Activated CD8-positive, alpha-beta T cell treated with anti-CD3 and anti-CD28 coated beads, Interleukin-2, amount 10 ng/mL, durations not matched to agents 7 days and 5 days (primary cell): ENCODE results near the gene KLHDC1. TPM values are rescaled to one million over a fixed set of nuclear protein-coding genes. Genes with fewer than 3 reads are reported as not detected.
"Not testable (repeated sequence)": the region's sequence is repeated elsewhere in the genome, so short reads cannot be mapped to it uniquely, and the experiment has no call there.

Experiments used
- ATAC-seq: fragments of 150-1000 bp; cut with Tn5 transposase; one replicate; pipeline ENCODE4 v1.10.0; 2021; ENCODE audit warnings: moderate library complexity
- CTCF ChIA-PET: fragments of 350-600 bp; sonication (Branson Sonifier 250); formaldehyde crosslinking; loops from one replicate; lab custom pipeline; 2021; ENCODE audit warnings: antibody characterized with exemption; lab: Charles Lee
- POLR2A ChIA-PET: fragments of 350-600 bp; sonication (Branson Sonifier 250); formaldehyde crosslinking; loops from one replicate; lab custom pipeline; 2021; ENCODE audit warnings: antibody characterized with exemption; lab: Charles Lee
- DNase-seq: peaks from one replicate; pipeline ENCODE4 v3.0.0-alpha.2; 2020
- H3K27ac Mint-ChIP-seq: one replicate; pipeline ENCODE4 v1.8.0; 2021; ENCODE audit warnings: mild to moderate bottlenecking, mixed read lengths
- H3K27me3 Mint-ChIP-seq: one replicate; pipeline ENCODE4 v1.8.0; 2021; ENCODE audit warnings: low read depth, mixed read lengths
- H3K36me3 Mint-ChIP-seq: one replicate; pipeline ENCODE4 v1.8.0; 2021; ENCODE audit warnings: low read depth, mixed read lengths
- H3K4me1 Mint-ChIP-seq: one replicate; pipeline ENCODE4 v1.8.0; 2021; ENCODE audit warnings: low read depth, mixed read lengths
- H3K4me3 Mint-ChIP-seq: one replicate; pipeline ENCODE4 v1.8.0; 2021; ENCODE audit warnings: mild to moderate bottlenecking, mixed read lengths
- H3K9me3 Mint-ChIP-seq: one replicate; pipeline ENCODE4 v1.8.0; 2022; ENCODE audit warnings: mixed read lengths; ENCODE audit not compliant: insufficient read depth
- total RNA-seq, 2 experiments: library from RNA; stranded (reverse); gene quantifications; one replicate each; pipeline ENCODE4 v1.2.3, GENCODE V29; 2021

Gene KLHDC1
- total RNA-seq, 2 experiments from 2014 or later = 0.95 to 1.5 TPM

DNA sequence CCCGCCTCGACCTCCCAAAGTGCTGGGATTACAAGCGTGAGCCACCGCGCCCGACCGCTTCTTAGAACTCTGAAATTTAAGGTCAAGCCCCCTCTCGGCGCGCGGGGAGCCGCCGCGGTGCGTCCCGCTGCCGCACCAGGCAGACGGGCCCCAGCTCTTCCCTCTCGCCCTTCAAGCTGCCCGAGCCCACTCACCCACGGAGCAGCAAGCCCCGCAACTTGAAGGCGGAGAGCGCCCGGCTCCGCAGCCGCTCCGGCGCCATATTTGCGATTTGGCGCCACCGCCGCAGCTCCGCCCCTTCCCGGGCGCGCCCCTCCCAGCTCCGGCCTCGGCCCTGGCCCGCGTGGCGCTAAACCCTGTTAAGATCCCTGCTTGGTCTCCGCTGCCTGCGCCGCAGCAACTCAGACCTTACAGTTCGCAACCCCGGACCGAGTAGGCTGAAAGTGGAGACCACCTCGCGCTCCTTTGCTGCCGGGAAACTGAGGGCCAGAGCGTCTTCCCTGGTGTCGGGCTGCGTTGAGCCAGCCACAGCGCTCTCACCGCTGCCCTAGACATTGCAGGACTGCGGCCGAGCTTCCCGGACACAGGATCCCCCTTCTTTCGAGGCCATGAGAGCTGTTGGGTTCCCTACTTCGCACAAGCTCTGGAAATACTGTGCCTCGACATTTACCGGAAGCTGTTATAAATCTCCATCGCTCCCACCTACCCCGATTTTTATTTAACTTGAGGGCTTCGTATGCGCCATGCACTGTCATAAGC lies 4.8 kb upstream of the KLHDC1 start, which contains the start of gene POLE2:
POLE2 (minus strand) TSS at position 273 of the 759 bp plus-strand sequence; CDS start at position 262, 11 bp downstream.
- DNase-seq = peak; percentile 84
- Mint-ChIP-seq H3K4me1 (peaks cover 45% of the 10 kb centered on the region), H3K27me3 (no peaks in the 10 kb centered on the region), H3K36me3 (peaks cover 7% of the 10 kb centered on the region), H3K9me3 (no peaks in the 10 kb centered on the region), H3K4me3 (peak within 1 kb of the TSS; percentile 92), H3K27ac (peak within 1 kb of the TSS; percentile 90)
- CTCF ChIA-PET = interaction anchor here (0.6 to 2.0 kb wide), 6 partner anchors 54 to 311 kb away, joined by 3 to 11 read pairs (median 4); partner anchors contain the start of genes KLHDC2, LRR1 and NEMF
- POLR2A ChIA-PET = interaction anchor here (0.8 to 2.8 kb wide), 5 partner anchors 8 to 159 kb away, joined by 3 to 16 read pairs (median 5); partner anchors contain the start of genes DNAAF2 and KLHDC2
- peak; percentile 91 for ATAC-seq

DNA sequence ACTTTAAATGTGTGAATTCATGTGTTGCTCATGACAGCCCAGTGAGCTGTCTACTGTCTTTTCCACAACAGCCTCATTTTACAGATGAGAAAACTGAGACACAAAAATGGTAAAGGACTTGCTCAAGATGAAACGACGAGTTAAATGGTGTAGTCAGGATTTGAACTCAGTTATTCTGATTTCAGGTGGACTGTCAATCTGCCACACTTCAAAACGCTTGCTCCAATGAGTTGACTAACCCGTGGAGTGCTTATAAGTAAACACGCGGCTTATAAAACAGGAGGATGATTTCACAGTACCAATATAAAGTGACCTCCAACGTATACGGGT lies 4.3 kb upstream of the KLHDC1 start:
- no peak for ATAC-seq
- Mint-ChIP-seq H3K27ac (peak overlapping the region; percentile 90), H3K4me1 (peaks cover 43% of the 10 kb centered on the region), H3K27me3 (no peaks in the 10 kb centered on the region), H3K9me3 (no peaks in the 10 kb centered on the region), H3K4me3 (peak overlapping the region; percentile 92), H3K36me3 (peaks cover 7% of the 10 kb centered on the region)
- CTCF ChIA-PET = interaction anchor here (1.3 to 2.0 kb wide), 4 partner anchors 54 to 173 kb away, joined by 4 to 11 read pairs (median 6); partner anchors contain the start of genes KLHDC2 and LRR1
- POLR2A ChIA-PET = interaction anchor here (0.8 to 2.8 kb wide), 5 partner anchors 9 to 158 kb away, joined by 3 to 16 read pairs (median 5); partner anchors contain the start of genes DNAAF2 and KLHDC2
- DNase-seq = no peak

DNA sequence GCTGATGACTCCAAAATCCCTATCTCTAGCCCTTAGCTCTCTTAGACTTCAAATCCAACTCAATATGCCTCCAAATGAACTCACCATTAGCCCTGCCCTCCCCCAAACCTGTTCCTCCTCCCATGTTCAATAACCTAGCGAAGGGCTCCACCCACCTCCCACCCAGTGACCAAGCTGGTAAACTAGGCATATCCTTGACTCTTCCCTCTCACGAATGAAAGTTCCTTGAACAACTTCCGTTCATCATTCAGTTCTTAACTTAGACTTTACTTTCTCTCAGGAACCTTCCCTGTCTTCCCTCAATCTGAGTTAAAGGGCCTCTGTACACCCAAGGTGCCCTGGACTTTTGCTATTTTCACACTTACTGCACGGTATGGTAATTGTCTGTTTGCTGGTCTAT lies 1.9 kb upstream of the KLHDC1 start:
- DNase-seq = no peak
- Mint-ChIP-seq H3K4me1 (peaks cover 41% of the 10 kb centered on the region), H3K27ac (no peak overlapping the region), H3K4me3 (no peak overlapping the region), H3K27me3 (no peaks in the 10 kb centered on the region), H3K36me3 (peaks cover 4% of the 10 kb centered on the region), H3K9me3 (no peaks in the 10 kb centered on the region)
- ChIA-PET CTCF (interaction anchor here (0.8 to 1.6 kb wide), 4 partner anchors 14 to 104 kb away, joined by 3 to 5 read pairs (median 4); partner anchors contain the start of gene KLHDC2), POLR2A (interaction anchor here (1.0 kb wide), 1 partner anchor 57 kb away, joined by 3 read pairs; no protein-coding TSS in a partner anchor)
- ATAC-seq = no peak

DNA sequence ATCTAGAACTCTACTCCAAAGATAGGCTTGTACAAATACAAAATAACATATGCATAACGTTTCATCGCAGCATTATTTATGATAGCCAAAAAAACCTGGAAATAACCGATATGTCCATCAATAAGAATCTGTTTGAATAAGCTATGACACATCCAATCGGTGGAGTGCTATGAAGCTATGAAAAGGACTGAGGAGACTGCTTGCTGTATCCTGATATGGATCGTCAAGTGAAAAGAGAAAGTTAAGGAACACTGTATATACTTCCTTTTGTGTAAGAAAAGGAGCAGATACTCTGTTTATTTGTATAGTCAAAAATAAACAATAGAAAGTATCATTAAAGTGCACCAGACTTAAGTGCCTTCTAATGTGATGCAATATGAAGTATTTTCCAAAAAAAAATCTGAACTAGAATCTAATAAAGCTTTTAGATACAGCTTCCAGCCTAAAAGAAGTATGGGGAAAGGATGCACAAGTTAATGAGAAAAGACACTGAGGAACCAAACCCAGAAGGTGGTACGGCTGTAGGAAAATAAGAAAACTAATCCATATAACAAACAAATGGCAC lies 645 bp upstream of the KLHDC1 start:
- no peaks in the 10 kb centered on the region for H3K27me3 Mint-ChIP-seq
- H3K4me1 Mint-ChIP-seq = peaks cover 31% of the 10 kb centered on the region
- ChIA-PET CTCF (interaction anchor here (0.7 to 1.6 kb wide), 6 partner anchors 11 to 94 kb away, joined by 3 to 5 read pairs (median 4); partner anchors contain the start of genes DNAAF2, KLHDC2, LRR1 and MGAT2), POLR2A (interaction anchor here (1.0 to 2.1 kb wide), 4 partner anchors 49 to 310 kb away, joined by 3 to 14 read pairs (median 4); partner anchors contain the start of gene KLHDC2)
- H3K27ac Mint-ChIP-seq = peak overlapping the region; percentile 78
- H3K36me3 Mint-ChIP-seq = peaks cover 3% of the 10 kb centered on the region
- ATAC-seq (no peak), DNase-seq (no peak)
- no peaks in the 10 kb centered on the region for H3K9me3 Mint-ChIP-seq
- H3K4me3 Mint-ChIP-seq = peak overlapping the region; percentile 76

DNA sequence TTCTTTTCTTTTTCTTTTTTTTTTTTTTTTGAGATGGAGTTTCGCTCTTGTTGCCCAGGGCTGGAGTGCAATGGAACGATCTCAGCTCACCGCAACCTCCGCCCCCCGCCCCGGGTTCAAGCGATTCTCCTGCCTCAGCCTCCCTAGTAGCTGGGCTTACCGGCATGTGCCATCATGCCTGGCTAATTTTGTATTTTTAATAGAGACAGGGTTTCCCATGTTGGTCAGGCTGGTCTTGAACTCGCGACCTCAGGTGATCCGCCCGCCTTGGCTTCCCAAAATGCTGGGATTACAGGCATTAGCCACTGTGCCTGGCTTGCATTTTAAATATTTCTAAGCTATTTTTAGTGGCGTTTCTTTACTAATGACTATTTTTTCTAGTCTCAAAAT lies 810 bp downstream of the KLHDC1 start:
- not testable (repeated sequence) for ATAC-seq, H3K27ac Mint-ChIP-seq, H3K27me3 Mint-ChIP-seq, H3K9me3 Mint-ChIP-seq, H3K36me3 Mint-ChIP-seq, DNase-seq
- Mint-ChIP-seq H3K4me1 (peaks cover 23% of the 10 kb centered on the region), H3K4me3 (peak overlapping the region; percentile 76)
- ChIA-PET POLR2A (interaction anchor here (1.2 to 2.1 kb wide), 2 partner anchors 74 to 309 kb away, joined by 3 to 14 read pairs; partner anchors contain the start of gene KLHDC2), CTCF (interaction anchor here (1.2 to 1.6 kb wide), 2 partner anchors 74 kb away, joined by 3 to 5 read pairs; partner anchors contain the start of genes KLHDC2, MGAT2 and RPL36AL)

DNA sequence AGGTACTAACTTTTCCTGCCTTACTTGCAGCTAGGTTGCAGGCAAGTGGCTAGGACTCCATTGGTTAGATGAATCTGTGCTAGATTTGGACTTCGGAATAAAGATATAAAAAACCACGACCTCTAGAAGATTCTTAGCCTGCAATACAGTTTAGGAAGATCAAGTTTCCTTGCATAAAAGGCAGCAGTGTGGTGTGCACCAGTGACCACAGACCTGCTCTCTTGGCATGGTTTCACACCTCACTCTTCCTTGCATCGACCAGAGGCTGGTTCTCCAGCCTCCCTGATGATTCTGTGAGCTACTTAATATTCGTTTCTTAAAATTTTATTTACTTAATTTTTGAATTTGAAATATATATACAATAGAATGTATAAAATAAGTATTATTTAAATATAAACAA lies 9.8 kb downstream of the KLHDC1 start:
- CTCF ChIA-PET = interaction anchor here (1.0 kb wide), 1 partner anchor 27 kb away, joined by 3 read pairs; no protein-coding TSS in a partner anchor
- POLR2A ChIA-PET = no interaction called here

DNA sequence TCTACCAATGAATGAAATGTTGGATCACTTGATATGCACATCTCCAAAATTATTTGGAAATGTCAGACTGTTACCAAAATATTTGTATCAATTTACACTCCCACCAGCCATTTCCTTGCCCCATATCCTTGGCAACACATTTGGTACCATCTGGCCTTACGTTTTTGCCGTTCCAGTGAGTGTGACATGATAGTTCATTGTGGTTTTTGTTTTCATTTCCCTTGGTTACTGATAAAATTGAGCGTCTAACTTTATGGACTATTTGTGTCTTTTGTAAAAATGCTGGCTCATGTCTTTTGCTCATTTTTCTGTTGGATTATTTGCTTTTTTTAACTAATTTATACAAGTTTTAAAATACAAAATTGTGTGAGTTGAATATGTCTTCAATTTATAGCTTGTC lies 11.0 kb downstream of the KLHDC1 start:
- Mint-ChIP-seq H3K36me3 (peaks cover 3% of the 10 kb centered on the region), H3K4me3 (no peak overlapping the region), H3K27ac (no peak overlapping the region), H3K4me1 (peaks cover 9% of the 10 kb centered on the region), H3K27me3 (no peaks in the 10 kb centered on the region), H3K9me3 (no peaks in the 10 kb centered on the region)
- ChIA-PET POLR2A (no interaction called here), CTCF (no interaction called here)
- DNase-seq = no peak
- no peak for ATAC-seq

More for the DNA sequence above, 9.8 kb downstream of the KLHDC1 start:
- peaks cover 3% of the 10 kb centered on the region for H3K36me3 Mint-ChIP-seq
- no peaks in the 10 kb centered on the region for H3K9me3 Mint-ChIP-seq
- no peak for DNase-seq
- no peaks in the 10 kb centered on the region for H3K27me3 Mint-ChIP-seq
- H3K4me3 Mint-ChIP-seq = no peak overlapping the region
- H3K27ac Mint-ChIP-seq = no peak overlapping the region
- ATAC-seq = no peak
- peaks cover 9% of the 10 kb centered on the region for H3K4me1 Mint-ChIP-seq

DNA sequence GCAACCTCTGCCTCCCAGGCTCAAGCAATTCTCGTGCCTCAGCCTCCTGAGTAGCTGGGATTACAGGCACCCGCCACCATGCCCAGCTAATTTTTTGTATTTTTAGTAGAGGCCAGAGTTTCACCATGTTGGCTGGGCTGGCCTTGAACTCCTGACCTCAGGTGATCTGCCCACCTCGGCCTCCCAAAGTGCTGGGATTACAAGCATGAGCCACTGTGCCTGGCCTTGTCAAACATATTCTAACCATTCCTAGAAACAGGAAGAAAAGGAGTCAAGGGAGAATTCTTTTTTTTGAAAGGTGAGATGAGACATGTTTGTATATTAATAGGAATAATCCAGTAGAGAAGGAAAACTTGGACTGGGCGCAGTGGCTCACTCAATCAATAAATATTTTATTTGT lies 11.6 kb downstream of the KLHDC1 start:
- POLR2A ChIA-PET = not testable (repeated sequence)

DNA sequence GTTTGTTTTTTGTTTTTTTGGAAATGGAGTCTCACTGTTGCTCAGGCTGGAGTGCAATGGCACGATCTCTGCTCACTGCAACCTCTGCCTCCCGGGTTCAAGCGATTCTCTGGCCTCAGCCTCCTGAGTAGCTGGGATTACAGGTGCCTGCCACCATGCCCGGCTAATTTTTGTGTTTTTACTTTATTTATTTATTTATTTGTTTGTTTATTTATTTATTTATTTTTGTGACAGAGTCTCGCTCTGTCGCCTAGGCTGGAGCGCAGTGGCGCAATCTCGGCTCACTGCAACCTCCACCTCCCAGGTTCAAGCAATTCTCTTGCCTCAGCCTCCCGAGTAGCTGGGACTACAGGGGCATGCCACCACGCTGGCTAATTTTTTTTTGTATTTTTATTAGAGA lies 18.1 kb downstream of the KLHDC1 start:
- POLR2A ChIA-PET, CTCF ChIA-PET, H3K27me3 Mint-ChIP-seq, H3K4me1 Mint-ChIP-seq, H3K4me3 Mint-ChIP-seq, H3K9me3 Mint-ChIP-seq, H3K27ac Mint-ChIP-seq, H3K36me3 Mint-ChIP-seq, DNase-seq, ATAC-seq: not testable (repeated sequence)

More for the DNA sequence above, 11.6 kb downstream of the KLHDC1 start:
- H3K9me3 Mint-ChIP-seq, H3K4me3 Mint-ChIP-seq, H3K36me3 Mint-ChIP-seq, H3K27ac Mint-ChIP-seq, H3K4me1 Mint-ChIP-seq, CTCF ChIA-PET, ATAC-seq, DNase-seq, H3K27me3 Mint-ChIP-seq: not testable (repeated sequence)

DNA sequence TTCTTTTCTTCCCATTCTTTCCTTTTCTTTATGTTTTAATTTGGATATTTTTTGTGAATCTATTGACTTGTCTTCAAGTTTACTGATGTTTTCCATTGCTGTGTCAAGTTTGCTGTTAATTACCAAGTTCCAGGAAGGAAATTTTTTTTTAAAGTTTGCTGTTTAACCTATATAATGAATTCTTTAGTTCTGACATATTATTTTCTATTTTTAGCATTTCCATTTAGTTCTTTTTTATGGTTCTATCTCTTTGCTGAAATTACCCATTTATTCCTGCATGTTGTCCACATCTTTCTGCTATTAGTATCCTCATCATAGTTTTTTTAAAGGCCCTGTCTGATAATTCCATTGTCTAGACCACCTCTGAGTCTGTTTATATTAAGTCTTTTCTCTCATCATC lies 27.8 kb downstream of the KLHDC1 start:
- H3K27me3 Mint-ChIP-seq = no peaks in the 10 kb centered on the region
- H3K27ac Mint-ChIP-seq = no peak overlapping the region
- peaks cover 13% of the 10 kb centered on the region for H3K9me3 Mint-ChIP-seq
- POLR2A ChIA-PET = no interaction called here
- no peaks in the 10 kb centered on the region for H3K4me1 Mint-ChIP-seq
- no peak for DNase-seq
- H3K36me3 Mint-ChIP-seq = peaks cover 14% of the 10 kb centered on the region
- no peak overlapping the region for H3K4me3 Mint-ChIP-seq
- CTCF ChIA-PET = no interaction called here
- ATAC-seq = no peak

DNA sequence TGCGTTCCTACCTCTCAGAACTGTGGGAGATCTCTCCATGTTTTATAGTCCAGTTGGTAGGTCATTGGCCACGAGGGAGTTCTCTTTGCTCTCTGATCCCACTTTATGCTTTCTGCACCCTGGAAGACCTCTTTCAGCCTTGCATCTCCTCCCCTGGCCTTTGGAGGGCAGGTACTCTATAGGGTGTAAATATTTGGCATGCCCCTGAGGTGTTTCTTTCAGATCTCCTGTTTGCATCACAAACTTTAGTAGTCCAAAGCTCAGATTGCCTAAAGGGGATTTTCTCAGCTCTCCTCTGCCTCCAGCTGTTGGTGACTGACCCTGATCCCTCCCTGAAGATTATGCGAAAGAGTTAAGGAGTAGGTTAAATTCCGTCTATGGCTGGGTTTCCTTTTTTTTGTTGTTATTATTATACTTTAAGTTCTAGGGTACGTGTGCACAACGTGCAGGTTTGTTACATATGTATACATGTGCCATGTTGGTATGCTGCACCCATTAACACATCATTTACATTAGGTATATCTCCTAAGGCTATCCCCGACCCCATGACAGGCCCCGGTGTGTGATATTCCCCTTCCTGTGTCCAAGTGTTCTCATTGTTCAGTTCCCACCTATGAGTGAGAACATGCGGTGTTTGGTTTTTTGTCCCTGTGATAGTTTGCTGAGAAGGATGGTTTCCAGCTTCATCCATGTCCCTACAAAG lies 29.0 kb downstream of the KLHDC1 start:
- DNase-seq, CTCF ChIA-PET, POLR2A ChIA-PET, H3K27ac Mint-ChIP-seq, H3K4me3 Mint-ChIP-seq, H3K27me3 Mint-ChIP-seq, H3K4me1 Mint-ChIP-seq, ATAC-seq: not testable (repeated sequence)
- H3K9me3 Mint-ChIP-seq = peaks cover 13% of the 10 kb centered on the region
- peaks cover 14% of the 10 kb centered on the region for H3K36me3 Mint-ChIP-seq
